Measurements from ENCODE around the gene SGCG. TPM values are rescaled to one million over a fixed set of nuclear protein-coding genes. Genes with fewer than 3 reads are reported as not detected.
A peak's percentile ranks its signal among the peaks of the same experiment; 100 is the strongest.

The SGCG gene
- total and polyA plus RNA-seq, 2 of the 4 experiments (the other 2 are of a cell fraction), result under 0.01 TPM; not detected in 1

GRCh38 chr13:23146811-23147625 lies 33.8 kb upstream of the SGCG start:
- no peak overlapping the region for H4K8ac ChIP-seq (ENCODE audit: low read depth in 2 of 2, low read length in 2 of 2)

More at GRCh38 chr13:23146811-23147625, 33.8 kb upstream of the SGCG start:
- H4K5ac ChIP-seq (ENCODE audit: low read depth, low read length), result no peak overlapping the region
- no peaks in the 10 kb centered on the region for H3K79me1 ChIP-seq (ENCODE audit: low read depth in 1 of 2, low read length in 2 of 2)
- no peaks in the 10 kb centered on the region for H3K27me3 ChIP-seq (ENCODE audit: control insufficient read depth, insufficient read depth, low read length)
- H4K20me1 ChIP-seq (ENCODE audit: insufficient read depth, low read length), result no peaks in the 10 kb centered on the region
- DNase-seq (peak; percentile 24), ATAC-seq (ENCODE audit: low read depth) (peak; percentile 68)
- no peaks in the 10 kb centered on the region for H3K9me1 ChIP-seq (ENCODE audit: insufficient read depth, low read length)
- dilution Hi-C loops (cut with HindIII; ENCODE audit: low sequenced_read_pairs, unreplicated experiment), result no loop called here
- H2BK15ac ChIP-seq (ENCODE audit: low read depth, low read length), result no peak overlapping the region
- no CpG with 5 or more reads among the region's 12 CpGs for WGBS, 2 experiments (ENCODE audit: extremely low coverage in 2 of 2, insufficient read length in 1 of 2)
- TF ChIP-seq CEBPB (IDR thresholded peaks at IDR 0.05; ENCODE audit: low read depth, low read length) (peak; percentile 69), ELK1 (IDR thresholded peaks at IDR 0.05; ENCODE audit: borderline replicate concordance, low read depth, low read length) (no peak)
- ChIA-PET POLR2A (ENCODE audit: unreplicated experiment) (no interaction called here), CTCF (interaction anchor here (0.6 to 1.2 kb wide), 2 partner anchors 10 to 901 kb away, joined by 3 read pairs; no protein-coding TSS in a partner anchor)
- no peak overlapping the region for H3K4ac ChIP-seq (ENCODE audit: low read depth, low read length)
- H2BK5ac ChIP-seq (ENCODE audit: low read depth, low read length, poor library complexity, severe bottlenecking), result no peak overlapping the region
- H3K27ac ChIP-seq (ENCODE audit: insufficient read depth, low read length), result no peak overlapping the region
- intact Hi-C loops (cut with micrococcal nuclease), result no loop called here
- no peak overlapping the region for H3K23ac ChIP-seq (ENCODE audit: low read depth, low read length)
- H3K18ac ChIP-seq (ENCODE audit: low read depth, low read length), result no peak overlapping the region
- in situ Hi-C loops (cut with MboI; ENCODE audit: low sequenced_read_pairs), result no loop called here
- peaks cover 4% of the 10 kb centered on the region; the same call in 1 of the 2 replicates for H3K4me1 ChIP-seq (ENCODE audit: control insufficient read depth, insufficient read depth, low read length)
- BruUV-seq (replicated peaks), result no TSS peak
- H4K91ac ChIP-seq (ENCODE audit: insufficient read depth, low read depth, low read length), result no peak overlapping the region
- no peak overlapping the region; the same call in 1 of the 2 replicates for H3K4me2 ChIP-seq (ENCODE audit: low read depth, low read length)
- H2BK20ac ChIP-seq (ENCODE audit: low read depth, low read length), result no peak overlapping the region
- H2BK120ac ChIP-seq (ENCODE audit: low read depth, low read length), result no peak overlapping the region
- H3K14ac ChIP-seq (replicated peaks; ENCODE audit: low read depth, low read length), result no peak overlapping the region
- no peak overlapping the region for H2AK5ac ChIP-seq (ENCODE audit: low read depth, low read length)
- H3K36me3 ChIP-seq (ENCODE audit: control insufficient read depth, insufficient read depth, low read length), result no peaks in the 10 kb centered on the region
- no peak overlapping the region for H2AK9ac ChIP-seq (replicated peaks; ENCODE audit: low read depth, low read length, poor library complexity)
- no peak overlapping the region for H3K4me3 ChIP-seq (ENCODE audit: insufficient read depth, low read depth, low read length)
- no peak overlapping the region for H3K56ac ChIP-seq (ENCODE audit: extremely low read depth, insufficient read depth, low read length)
- no peaks in the 10 kb centered on the region for H3K9me3 ChIP-seq (ENCODE audit: control insufficient read depth, insufficient read depth, low read length)
- H2AFZ ChIP-seq (replicated peaks; ENCODE audit: low read length, poor library complexity), result no peak overlapping the region
- no peak overlapping the region for H3K9ac ChIP-seq (ENCODE audit: low read depth, low read length)
